Caco-2 (cell line): ENCODE measurements around the gene RNPS1. TPM values are rescaled to one million over a fixed set of nuclear protein-coding genes. Genes with fewer than 3 reads are reported as not detected.

Source experiments
- BruUV-seq: library from RNA; stranded (reverse); fragments of 400-500 nt; replicated peaks from 2 replicates; lab custom pipeline; 2021; lab: Mats Ljungman, UMichigan
- CTCF ChIA-PET: fragments of 300-600 bp; sonication (Branson Sonifier 250); formaldehyde crosslinking; loops from one replicate; lab custom pipeline; 2022; ENCODE audit warnings: antibody characterized with exemption; lab: Charles Lee
- POLR2A ChIA-PET: fragments of 300-600 bp; sonication (Branson Sonifier 250); formaldehyde crosslinking; loops from one replicate; lab custom pipeline; 2022; ENCODE audit warnings: antibody characterized with exemption; lab: Charles Lee
- DNase-seq, 2 experiments: peaks; one replicate each; pipeline versions ENCODE4 v3.0.0 to v3.0.0-alpha.2; 2020 to 2022
- H3K27me3 ChIP-seq: replicated peaks from 2 replicates; pipeline ENCODE4 v1.6.0; 2011; ENCODE audit warnings: low read length; ENCODE audit not compliant: control insufficient read depth, insufficient read depth
- H3K36me3 ChIP-seq: 2 replicates; pipeline ENCODE4 v1.5.1; 2011; ENCODE audit warnings: low read length; ENCODE audit not compliant: control insufficient read depth, insufficient read depth
- H3K4me1 ChIP-seq: fragments of 250-450 bp; sonication (Bioruptor Pico); 2 replicates; pipeline ENCODE4 v1.5.1; 2020; ENCODE audit warnings: mild to moderate bottlenecking
- H3K4me3 ChIP-seq: 2 replicates; pipeline ENCODE4 v1.5.1; 2011; ENCODE audit warnings: low read depth, mild to moderate bottlenecking, control low read depth, low read length
- H3K9me3 ChIP-seq: fragments of 250-450 bp; sonication (Bioruptor Pico); 2 replicates; pipeline ENCODE4 v1.5.1; 2020; ENCODE audit warnings: mild to moderate bottlenecking, moderate library complexity
- H3K27ac Mint-ChIP-seq: one replicate; pipeline ENCODE4 v1.8.0; 2022; ENCODE audit warnings: mixed read lengths; ENCODE audit not compliant: unreplicated experiment
- H3K27me3 Mint-ChIP-seq: one replicate; pipeline ENCODE4 v1.8.0; 2022; ENCODE audit warnings: mixed read lengths; ENCODE audit not compliant: insufficient read depth, unreplicated experiment
- H3K36me3 Mint-ChIP-seq: one replicate; pipeline ENCODE4 v1.8.0; 2022; ENCODE audit warnings: mild to moderate bottlenecking, mixed read lengths; ENCODE audit not compliant: insufficient read depth, unreplicated experiment
- H3K4me1 Mint-ChIP-seq: one replicate; pipeline ENCODE4 v1.8.0; 2022; ENCODE audit warnings: low read depth, mixed read lengths; ENCODE audit not compliant: unreplicated experiment
- H3K4me3 Mint-ChIP-seq: one replicate; pipeline ENCODE4 v1.8.0; 2022; ENCODE audit warnings: mild to moderate bottlenecking, moderate library complexity, mixed read lengths; ENCODE audit not compliant: unreplicated experiment
- H3K9me3 Mint-ChIP-seq: one replicate; pipeline ENCODE4 v1.8.0; 2022; ENCODE audit warnings: mixed read lengths; ENCODE audit not compliant: unreplicated experiment
- CTCF ChIP-seq, 2 experiments: fragments of 200-600 bp in 1 of 2; IDR thresholded peaks; 1 replicate in 1 of 2; 2 replicates in 1 of 2; pipeline versions ENCODE4 v1.5.1 to v1.8.0; 2011 to 2022; ENCODE audit warnings: antibody characterized with exemption in 1 of 2, control low read depth in 1 of 2, inconsistent platforms in 1 of 2, low read depth in 1 of 2, low read length in 1 of 2, mild to moderate bottlenecking in 1 of 2, moderate library complexity in 1 of 2; ENCODE audit not compliant: insufficient read depth in 1 of 2, severe bottlenecking in 1 of 2, unreplicated experiment in 1 of 2
- intact Hi-C: fragments of 100-400 bp; cut with micrococcal nuclease; formaldehyde crosslinking; loops from one replicate; pipeline ENCODE4 v1.10.0; 2022; ENCODE audit not compliant: unreplicated experiment
- total RNA-seq: library from RNA; stranded (reverse); gene quantifications from 2 replicates; pipeline ENCODE4 v1.2.3, GENCODE V29; 2022

The RNPS1 gene
- total RNA-seq, 1 experiment from 2014 or later = 210 TPM

- Histone ChIP-seq H3K4me1 (no peaks in the 10 kb centered on the region), H3K4me3 (no peak overlapping the region), H3K27me3 (no peaks in the 10 kb centered on the region), H3K36me3 (no peaks in the 10 kb centered on the region), H3K9me3 (no peaks in the 10 kb centered on the region)
- intact Hi-C loops = no loop called here
- H3K27ac Mint-ChIP-seq = no peak overlapping the region
- no TSS peak for BruUV-seq
- no peaks in the 10 kb centered on the region for H3K4me1 Mint-ChIP-seq
- POLR2A ChIA-PET = interaction anchor here (0.6 kb wide), 3 partner anchors 10 to 255 kb away, joined by 4 to 6 read pairs (median 5); partner anchors contain the start of gene CEMP1
- no peaks in the 10 kb centered on the region for H3K9me3 Mint-ChIP-seq
- peaks cover 2% of the 10 kb centered on the region for H3K27me3 Mint-ChIP-seq
- H3K4me3 Mint-ChIP-seq = no peak overlapping the region
- peaks cover 8% of the 10 kb centered on the region for H3K36me3 Mint-ChIP-seq
- DNase-seq = no peak
- no peak for TF ChIP-seq CTCF (IDR thresholded peaks at IDR 0.05; ENCODE audit: insufficient read depth in 1 of 2, low read depth in 1 of 2, low read length in 1 of 2, severe bottlenecking in 1 of 2, unreplicated experiment in 1 of 2)
- CTCF ChIA-PET = no interaction called here
Observed at GRCh38 chr16:2275476-2276367, 7.8 kb upstream of the RNPS1 start.

GRCh38 chr16:2273931-2274330 lies 6.0 kb upstream of the RNPS1 start:
- Mint-ChIP-seq H3K27ac (no peak overlapping the region), H3K36me3 (peaks cover 14% of the 10 kb centered on the region), H3K4me1 (peaks cover 7% of the 10 kb centered on the region), H3K27me3 (no peaks in the 10 kb centered on the region), H3K9me3 (no peaks in the 10 kb centered on the region), H3K4me3 (no peak overlapping the region)
- BruUV-seq = no TSS peak
- ChIA-PET CTCF (no interaction called here), POLR2A (no interaction called here)
- Histone ChIP-seq H3K4me3 (no peak overlapping the region), H3K36me3 (no peaks in the 10 kb centered on the region), H3K4me1 (0 out of 2 replicates have a peak, but pooled peaks cover 6% of the 10 kb centered on the region), H3K27me3 (no peaks in the 10 kb centered on the region), H3K9me3 (no peaks in the 10 kb centered on the region)
- TF ChIP-seq CTCF (IDR thresholded peaks at IDR 0.05; ENCODE audit: insufficient read depth in 1 of 2, low read depth in 1 of 2, low read length in 1 of 2, severe bottlenecking in 1 of 2, unreplicated experiment in 1 of 2) = no peak
- no peak for DNase-seq
- intact Hi-C loops = no loop called here

- no peaks in the 10 kb centered on the region for H3K9me3 Mint-ChIP-seq
- TF ChIP-seq CTCF (IDR thresholded peaks at IDR 0.05; ENCODE audit: insufficient read depth in 1 of 2, low read depth in 1 of 2, low read length in 1 of 2, severe bottlenecking in 1 of 2, unreplicated experiment in 1 of 2) = no peak
- no peaks in the 10 kb centered on the region for H3K9me3 ChIP-seq
- CTCF ChIA-PET = no interaction called here
- intact Hi-C loops = no loop called here
- no peak overlapping the region for H3K27ac Mint-ChIP-seq
- H3K27me3 Mint-ChIP-seq = no peaks in the 10 kb centered on the region
- H3K4me1 ChIP-seq = 0 out of 2 replicates have a peak, but pooled peaks cover 6% of the 10 kb centered on the region
- DNase-seq = no peak
- BruUV-seq = no TSS peak
- peaks cover 14% of the 10 kb centered on the region for H3K36me3 Mint-ChIP-seq
- no peak overlapping the region for H3K4me3 ChIP-seq
- no peaks in the 10 kb centered on the region for H3K27me3 ChIP-seq
- POLR2A ChIA-PET = interaction anchor here (0.6 kb wide), 1 partner anchor 50 kb away, joined by 3 read pairs; no protein-coding TSS in a partner anchor
- no peaks in the 10 kb centered on the region for H3K36me3 ChIP-seq
- H3K4me1 Mint-ChIP-seq = peaks cover 7% of the 10 kb centered on the region
- no peak overlapping the region for H3K4me3 Mint-ChIP-seq
Observed at GRCh38 chr16:2273484-2273883, 5.6 kb upstream of the RNPS1 start.
